ENCODE results near the gene IL1RAPL1.

- TF ChIP-seq POLR2A (IDR thresholded peaks at IDR 0.05) (no peak), EP300 (IDR thresholded peaks at IDR 0.05) (no peak)
These were observed 263.7 kb downstream of the IL1RAPL1 start for GRCh38 chrX:28850955-28851354.
